GM19025 (cell line): ENCODE measurements around the gene KCNIP3.

Source experiments
- ATAC-seq: cut with Tn5 transposase; IDR thresholded peaks from one replicate; pipeline ENCODE4 v1.9.1; 2021; ENCODE audit warnings: mild to moderate bottlenecking, low read depth, moderate library complexity; ENCODE audit not compliant: unreplicated experiment

KCNIP3 gene

DNA sequence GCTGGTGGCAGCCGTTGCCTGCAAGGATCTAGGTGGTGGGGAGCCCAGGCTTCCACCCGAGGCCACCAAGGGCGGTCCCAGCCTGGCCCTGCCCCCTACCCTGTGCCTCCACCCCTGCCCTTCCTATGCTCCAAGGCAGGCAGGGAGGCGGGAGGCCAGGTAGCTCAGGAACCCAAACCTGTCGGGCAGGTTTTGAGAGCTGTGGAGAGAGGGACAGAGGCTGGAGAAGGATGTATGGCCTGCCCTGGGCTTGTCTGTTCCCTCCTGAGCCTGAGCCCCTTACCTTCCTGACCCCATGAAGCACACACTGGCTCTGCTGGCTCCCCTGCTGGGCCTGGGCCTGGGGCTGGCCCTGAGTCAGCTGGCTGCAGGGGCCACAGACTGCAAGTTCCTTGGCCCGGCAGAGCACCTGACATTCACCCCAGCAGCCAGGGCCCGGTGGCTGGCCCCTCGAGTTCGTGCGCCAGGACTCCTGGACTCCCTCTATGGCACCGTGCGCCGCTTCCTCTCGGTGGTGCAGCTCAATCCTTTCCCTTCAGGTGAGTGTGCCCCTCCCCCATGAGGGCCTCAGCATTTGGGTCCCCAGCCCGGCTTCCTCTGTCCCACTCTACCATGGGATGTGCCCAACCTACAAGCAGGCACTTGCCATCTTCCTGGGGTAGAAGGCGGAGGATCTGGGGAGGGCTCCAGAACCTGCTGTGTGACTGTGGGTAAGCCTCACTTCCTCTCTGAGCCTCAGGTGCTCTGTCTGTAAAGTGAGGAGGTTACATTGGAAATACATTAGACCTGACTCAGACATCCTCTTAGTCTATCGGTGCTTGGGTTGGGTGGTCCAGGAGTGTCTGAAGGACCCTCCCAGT is 22.6 kb upstream of the KCNIP3 start, which contains the start of gene PROM2:
Gene PROM2, plus strand, starts transcription at position 159 of the 860 bp plus-strand sequence. Its CDS starts 137 bp downstream, at position 296.
- ATAC-seq: no peak

DNA sequence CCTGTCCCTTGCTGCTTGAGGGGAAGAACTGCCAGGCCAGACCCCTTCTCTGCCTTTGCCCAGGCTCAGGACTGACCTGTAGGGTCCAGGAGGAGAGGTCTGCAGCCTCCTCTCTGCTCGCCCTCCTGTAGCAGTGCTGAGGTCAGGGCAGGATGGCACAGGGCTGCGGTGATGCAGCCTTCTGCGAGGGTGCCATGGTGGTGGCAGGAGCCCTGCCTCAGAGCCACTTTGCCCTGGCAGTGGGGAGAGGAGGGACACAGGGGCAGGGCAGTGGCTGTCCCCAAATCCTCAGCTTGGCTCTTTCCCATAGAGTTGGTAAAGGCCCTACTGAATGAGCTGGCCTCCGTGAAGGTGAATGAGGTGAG is 22.0 kb upstream of the KCNIP3 start:
- no peak for ATAC-seq

DNA sequence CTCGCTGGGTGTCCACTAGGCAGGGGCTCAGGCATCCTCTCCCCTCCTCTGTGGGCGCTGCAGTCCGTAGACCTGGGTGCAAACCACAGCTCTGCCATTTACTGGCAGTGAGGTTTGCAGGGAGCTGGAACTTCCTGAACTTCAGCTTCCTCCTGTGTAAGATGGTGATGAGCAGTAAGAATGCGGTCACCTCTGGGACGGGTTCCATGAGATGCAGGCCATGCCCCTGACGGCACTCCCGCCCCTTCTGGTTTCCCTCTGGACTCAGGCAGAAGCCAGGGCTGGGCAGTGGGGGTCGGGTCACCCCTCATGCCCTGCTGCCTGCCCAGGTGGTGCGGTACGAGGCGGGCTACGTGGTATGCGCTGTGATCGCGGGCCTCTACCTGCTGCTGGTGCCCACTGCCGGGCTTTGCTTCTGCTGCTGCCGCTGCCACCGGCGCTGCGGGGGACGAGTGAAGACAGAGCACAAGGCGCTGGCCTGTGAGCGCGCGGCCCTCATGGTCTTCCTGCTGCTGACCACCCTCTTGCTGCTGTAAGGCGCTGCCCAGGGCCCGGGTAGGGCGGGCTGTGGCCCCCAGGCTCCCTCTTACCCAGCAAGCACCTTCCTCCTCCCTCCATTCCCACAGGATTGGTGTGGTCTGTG is 21.4 kb upstream of the KCNIP3 start:
- no peak for ATAC-seq

DNA sequence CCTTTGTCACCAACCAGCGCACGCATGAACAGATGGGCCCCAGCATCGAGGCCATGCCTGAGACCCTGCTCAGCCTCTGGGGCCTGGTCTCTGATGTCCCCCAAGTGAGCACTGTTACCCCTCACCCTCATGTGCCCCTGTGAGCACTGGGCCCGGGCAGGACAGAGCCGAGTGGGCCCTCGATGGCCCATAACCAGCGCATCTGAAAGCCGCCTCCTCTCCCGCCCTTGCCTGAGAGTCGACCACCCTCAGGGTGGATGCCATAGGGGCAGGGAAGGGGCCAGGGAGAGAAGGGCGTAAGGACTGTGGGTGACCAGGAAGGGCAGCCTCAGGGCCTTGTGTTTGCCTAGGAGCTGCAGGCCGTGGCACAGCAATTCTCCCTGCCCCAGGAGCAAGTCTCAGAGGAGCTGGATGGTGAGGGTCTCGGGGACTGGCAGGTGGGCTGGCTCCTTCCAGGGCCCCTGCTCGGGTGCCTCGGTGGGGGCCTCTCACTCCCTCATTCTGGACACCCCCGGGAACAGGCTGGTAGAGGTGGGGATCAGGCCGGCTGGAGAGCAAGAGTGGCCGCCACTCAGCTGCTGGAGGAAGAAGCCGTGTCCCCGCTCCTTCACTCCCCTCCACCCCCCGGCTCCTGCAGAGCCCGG is 20.8 kb upstream of the KCNIP3 start:
- no peak for ATAC-seq

DNA sequence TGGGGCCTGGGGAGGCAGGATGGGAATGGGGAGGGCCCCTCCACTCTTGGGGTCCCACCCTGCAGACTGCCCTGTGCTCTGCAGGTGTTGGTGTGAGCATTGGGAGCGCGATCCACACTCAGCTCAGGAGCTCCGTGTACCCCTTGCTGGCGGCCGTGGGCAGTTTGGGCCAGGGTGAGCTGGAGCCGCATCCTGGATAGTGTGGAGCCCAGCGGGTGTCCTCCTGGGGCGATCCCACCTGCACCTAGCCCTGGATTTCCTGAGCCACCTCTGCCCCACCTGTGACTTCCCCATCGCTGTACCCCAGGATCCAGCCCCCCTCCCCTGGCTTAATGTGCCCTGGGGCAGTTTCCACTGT is 20.3 kb upstream of the KCNIP3 start:
- ATAC-seq: no peak

DNA sequence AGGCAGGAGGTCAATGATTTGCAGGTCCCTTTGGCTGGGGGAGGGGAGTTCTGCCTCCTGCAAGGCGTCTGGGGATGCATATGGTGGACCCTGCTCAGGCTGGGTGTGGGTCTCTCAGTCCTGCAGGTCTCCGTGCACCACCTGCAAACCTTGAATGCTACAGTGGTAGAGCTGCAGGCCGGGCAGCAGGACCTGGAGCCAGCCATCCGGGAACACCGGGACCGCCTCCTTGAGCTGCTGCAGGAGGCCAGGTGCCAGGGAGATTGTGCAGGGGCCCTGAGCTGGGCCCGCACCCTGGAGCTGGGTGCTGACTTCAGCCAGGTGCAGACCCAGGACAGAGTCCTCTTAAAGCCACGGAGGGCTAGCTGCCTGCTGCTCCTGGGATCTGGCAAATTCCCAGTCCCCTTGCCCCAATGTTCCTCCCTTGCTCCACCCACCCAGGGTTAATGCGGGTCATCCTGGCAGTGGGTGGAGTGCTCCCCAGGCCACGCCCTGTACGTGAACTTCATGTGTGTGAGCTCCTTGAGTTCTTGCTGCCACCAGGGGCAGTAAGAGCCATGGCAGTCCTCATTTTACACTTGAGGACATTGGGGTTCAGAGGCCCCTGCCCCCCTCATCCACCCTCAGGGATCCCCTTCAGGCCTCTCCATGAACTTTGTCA is 19.8 kb upstream of the KCNIP3 start:
- ATAC-seq: no peak

DNA sequence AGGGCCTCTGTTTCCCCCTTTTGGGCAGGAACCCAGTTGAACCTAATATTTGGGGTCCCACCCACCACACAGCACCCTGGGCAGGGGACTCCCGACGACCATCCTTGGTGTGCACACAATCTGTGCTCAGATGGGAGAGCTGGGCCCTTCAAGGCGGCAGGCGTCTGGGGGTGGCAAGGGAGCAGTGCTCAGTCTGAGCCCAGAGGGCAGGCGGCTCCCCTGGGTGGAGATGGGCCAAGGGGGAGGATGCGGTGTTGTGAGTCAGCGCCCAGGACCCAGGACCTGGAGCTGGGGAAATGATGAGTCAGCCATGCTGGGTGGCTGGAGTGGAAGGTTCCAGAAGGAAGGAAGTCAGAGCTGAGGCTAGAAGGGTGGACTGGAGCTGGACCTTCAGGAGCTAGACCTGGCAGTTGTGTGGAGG is 19.1 kb upstream of the KCNIP3 start:
- ATAC-seq: no peak

DNA sequence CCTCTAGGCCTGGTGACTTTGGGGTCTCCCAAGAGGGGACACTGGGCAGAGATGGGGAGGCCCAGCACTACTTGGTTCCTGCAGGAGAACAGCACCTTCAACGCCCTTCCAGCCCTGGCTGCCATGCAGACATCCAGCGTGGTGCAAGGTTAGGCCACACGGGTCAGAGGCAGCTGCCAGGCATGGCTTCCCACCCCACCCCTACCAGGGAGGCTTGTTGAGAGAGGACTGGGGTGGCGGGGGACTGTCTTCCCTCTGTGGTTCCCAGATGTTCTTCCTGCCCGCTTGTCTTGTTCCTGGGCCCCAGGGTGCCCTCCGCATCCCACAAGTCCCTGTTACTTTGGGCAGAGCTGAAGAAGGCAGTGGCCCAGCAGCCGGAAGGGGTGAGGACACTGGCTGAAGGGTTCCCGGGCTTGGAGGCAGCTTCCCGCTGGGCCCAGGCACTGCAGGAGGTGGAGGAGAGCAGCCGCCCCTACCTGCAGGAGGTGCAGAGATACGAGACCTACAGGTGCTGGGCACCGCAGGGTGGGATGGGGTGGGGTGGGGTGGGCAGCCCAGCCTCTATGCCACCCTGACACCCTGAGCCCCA is 18.4 kb upstream of the KCNIP3 start:
- ATAC-seq: no peak

DNA sequence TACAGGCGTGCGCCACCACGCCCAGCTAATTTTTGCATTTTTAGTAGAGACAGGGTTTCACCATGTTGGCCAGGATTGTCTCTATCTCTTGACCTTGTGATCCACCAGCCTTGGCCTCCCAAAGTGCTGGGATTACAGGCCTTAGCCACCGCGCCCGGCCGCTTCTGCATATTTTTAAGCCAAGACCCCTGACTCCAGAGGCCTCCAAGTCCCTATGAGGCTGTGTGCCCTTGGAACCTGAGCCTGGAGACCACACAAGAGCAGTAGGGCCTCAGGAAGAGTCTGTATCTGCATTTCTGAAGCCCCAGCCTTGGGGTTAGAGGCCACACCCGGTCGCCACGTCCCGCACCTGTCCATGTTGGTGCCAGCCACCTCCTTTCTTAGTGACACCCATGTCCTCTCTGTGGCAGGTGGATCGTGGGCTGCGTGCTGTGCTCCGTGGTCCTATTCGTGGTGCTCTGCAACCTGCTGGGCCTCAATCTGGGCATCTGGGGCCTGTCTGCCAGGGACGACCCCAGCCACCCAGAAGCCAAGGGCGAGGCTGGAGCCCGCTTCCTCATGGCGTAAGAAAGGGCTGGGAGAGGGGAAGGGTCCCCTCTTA is 17.6 kb upstream of the KCNIP3 start:
- no peak for ATAC-seq

DNA sequence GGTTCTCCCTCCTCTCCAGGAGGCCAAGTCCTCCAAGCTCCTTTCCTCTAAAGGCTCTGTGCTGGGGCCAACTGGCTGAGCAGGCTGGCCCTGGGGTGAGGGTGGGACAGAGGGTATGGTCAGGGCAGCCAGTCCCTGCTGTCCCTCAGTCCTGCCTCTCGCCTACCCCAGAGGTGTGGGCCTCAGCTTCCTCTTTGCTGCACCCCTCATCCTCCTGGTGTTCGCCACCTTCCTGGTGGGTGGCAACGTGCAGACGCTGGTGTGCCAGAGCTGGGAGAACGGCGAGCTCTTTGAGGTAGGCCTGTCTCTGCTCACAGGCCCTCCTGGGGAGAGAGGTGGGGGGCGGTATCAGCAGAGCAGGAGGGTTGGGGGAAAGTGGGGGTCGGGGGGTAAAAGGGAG is 16.1 kb upstream of the KCNIP3 start:
- ATAC-seq: no peak

DNA sequence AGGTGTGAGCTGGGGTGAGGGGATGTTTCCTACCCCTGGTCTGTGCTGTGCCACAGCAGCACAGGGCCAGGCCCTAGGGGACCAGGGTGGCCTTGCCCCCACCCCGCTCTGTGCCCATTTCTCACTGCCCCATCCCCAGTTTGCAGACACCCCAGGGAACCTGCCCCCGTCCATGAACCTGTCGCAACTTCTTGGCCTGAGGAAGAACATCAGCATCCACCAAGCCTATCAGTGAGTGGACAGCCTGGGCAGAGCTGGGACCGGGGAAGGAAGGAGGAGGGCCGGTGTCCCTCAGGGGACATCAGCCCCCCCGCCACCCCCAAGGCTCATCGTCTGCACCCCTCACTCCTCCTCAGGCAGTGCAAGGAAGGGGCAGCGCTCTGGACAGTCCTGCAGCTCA is 15.4 kb upstream of the KCNIP3 start:
- no peak for ATAC-seq

DNA sequence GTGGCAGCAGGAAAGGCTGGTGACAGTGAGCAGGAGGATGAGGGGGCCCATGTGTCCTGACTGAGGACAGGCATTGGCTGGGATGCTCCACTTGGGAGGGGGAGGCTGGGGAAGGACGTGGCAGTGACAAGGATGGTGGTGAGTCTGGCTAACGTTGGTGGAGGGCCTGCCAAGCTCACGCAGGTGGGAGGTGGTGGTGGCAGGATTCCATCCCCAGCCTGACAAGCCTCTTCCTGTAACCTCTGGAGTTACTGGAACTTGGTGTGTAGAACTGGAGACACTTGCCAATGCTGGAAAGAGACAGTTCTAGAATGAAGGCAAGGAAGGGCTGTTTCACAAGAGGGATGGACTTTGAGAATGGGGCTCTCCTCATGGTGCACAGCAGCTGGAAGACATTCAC is 14.7 kb upstream of the KCNIP3 start:
- no peak for ATAC-seq

DNA sequence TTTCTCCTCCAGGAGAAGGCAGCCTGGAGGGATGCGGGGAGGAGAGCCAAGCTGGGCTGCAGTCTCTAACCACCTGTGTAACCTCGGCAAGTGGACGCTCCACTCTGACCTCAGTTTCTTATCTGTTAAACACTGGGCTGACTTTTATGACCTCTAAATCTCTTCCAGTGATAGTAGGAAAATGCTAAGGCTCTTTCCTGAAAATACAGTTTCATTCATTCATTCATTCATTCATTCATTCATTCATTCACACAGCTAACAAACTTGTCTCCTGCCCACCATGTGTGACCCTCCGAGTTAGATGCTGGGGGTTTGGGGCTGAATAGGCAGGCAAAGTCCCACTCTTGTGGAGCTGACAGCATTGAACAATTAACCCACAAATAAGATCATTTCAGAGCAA is 13.6 kb upstream of the KCNIP3 start:
- no peak for ATAC-seq

DNA sequence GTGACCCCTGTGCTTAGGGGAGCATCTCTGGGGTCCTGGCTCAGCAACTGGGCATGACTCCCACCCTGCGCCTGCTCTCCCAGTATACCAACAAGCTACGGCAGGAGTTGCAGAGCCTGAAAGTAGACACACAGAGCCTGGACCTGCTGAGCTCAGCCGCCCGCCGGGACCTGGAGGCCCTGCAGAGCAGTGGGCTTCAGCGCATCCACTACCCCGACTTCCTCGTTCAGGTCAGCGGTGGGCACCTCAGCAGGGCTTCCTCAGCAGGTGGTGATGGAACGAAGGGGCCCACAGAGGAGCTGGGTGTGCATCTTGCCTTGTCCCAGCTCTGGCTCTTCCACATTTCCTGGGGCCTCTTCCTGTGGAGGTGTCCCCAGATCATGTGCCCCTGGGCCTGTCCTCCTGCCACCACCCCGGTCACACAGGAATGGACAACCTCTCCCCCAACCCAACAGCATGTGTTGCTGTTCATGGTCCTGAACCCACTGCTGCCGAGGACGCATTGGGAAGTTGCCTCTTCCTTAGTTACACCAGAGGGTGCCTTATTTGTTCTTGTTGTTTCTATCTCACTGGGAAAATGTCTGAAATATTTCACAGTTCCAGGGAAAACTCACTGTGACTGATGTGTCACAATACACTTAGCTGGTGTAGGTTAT is 12.1 kb upstream of the KCNIP3 start:
- no peak for ATAC-seq

DNA sequence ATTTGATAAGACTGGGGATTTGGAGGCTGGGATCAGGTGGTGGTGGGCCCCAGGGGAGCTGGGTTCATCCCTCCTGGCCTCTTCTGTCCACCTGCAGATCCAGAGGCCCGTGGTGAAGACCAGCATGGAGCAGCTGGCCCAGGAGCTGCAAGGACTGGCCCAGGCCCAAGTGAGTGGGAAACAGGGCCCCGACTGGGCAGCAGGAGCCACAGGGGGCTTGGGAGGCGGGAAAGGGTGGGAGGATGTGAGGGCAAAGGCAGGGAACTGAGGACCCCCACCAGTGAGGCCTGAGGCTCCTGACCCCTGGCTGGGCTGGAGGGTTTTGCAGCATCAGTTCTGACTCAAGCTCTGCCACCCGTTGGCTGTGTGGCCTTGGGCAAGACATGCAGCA is 11.6 kb upstream of the KCNIP3 start:
- ATAC-seq: no peak

DNA sequence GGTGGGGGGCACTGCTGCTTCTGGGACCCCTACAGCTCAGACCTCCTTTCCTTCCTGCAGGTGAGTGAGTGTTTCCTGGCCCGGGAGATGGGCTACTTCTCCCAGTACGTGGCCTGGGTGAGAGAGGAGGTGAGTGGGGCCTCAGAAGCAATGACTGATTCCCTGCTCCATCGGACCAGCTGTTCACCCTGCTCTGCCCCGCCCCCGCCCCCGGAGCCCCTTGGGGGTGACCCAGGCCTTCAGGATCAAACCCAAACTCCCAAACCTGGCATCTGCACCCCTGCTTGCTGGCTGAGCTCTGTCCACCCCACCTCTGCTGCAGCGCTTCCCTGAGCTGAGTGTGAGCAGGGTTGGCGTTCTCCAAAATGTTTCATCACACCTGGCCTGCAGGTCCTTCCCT is 9.8 kb upstream of the KCNIP3 start:
- ATAC-seq: no peak

DNA sequence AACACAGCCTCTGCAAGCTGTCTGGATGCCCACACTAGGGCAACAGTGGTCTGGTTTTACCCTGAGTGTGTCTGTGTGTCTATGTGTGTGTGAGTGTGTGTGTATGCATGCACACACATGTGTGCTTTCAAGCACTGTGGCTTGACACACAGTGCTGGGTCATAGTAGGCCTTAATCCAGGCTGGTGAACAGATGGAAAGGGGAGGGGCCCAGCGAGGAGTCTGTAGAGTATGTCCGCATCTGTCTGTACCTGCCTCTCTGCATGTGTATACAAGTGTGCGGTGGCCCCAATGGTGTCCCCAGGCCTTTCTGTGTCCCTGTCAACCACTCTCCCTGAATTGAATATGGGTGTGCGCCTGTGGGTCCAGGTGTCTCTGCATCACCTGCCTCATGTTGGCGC is 9.3 kb upstream of the KCNIP3 start:
- ATAC-seq: no peak

DNA sequence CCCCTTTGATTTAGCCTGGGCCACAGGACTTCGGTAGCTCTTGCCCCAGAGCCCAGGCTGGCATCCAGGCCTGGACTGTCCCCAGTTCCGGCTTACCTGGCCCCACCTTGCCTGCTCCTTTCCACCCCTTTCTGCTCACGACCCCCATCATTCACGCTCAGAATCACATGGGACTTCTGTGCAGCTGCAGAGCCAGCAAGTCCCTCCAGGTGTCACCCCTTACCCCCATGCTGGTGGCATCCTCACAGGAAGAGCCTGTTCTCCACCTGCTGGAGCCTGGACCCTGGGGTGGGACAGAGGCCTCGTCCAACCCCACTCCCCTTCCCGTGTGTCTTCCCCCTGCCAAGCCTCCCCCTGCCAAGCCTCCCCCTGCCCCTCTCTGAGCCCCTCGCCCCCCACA is 7.9 kb upstream of the KCNIP3 start:
- no peak for ATAC-seq

DNA sequence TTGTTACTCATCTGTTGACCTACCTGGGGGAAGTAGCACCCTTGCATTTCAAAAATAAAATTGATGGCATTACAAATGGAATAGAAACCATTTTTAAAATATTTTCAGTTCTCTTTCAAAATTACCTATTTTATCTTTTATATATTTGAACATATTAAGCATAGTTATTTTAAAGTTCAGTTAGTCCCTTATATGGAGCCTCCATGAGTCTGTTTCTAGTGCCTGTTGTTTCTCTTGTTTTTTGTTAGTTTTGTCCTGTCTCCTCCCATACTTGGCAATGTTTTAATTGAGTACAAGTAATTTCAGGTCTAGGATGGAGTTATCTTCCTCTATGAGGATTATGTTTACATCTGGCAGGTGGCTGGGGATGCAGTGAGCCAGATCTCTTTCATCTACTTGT is 5.9 kb upstream of the KCNIP3 start:
- no peak for ATAC-seq
